ENCODE results near the gene SLC15A1. TPM values are rescaled to one million over a fixed set of nuclear protein-coding genes. Genes with fewer than 3 reads are reported as not detected.

The SLC15A1 gene
- total and polyA plus RNA-seq, 2 donors (not counting 1 experiment from before 2014, with no cell fraction given): not detected

- ChIA-PET CTCF (no interaction called here), POLR2A (no interaction called here)
- Histone ChIP-seq H3K9me3 (ENCODE audit: control extremely low read depth in 1 of 3, control insufficient read depth in 2 of 3, insufficient read depth in 1 of 3, low read length in 2 of 3) (peaks cover 0 to 8% (median 0%) of the 10 kb centered on the region in 3 donors), H3K27me3 (replicated peaks in 1 of 4; ENCODE audit: control extremely low read depth in 1 of 4, control insufficient read depth in 3 of 4, insufficient read depth in 4 of 4, low read length in 3 of 4) (no peaks in the 10 kb centered on the region), H3K79me2 (ENCODE audit: control insufficient read depth, insufficient read depth, low read length) (no peaks in the 10 kb centered on the region), H3K4me3 (ENCODE audit: control extremely low read depth in 1 of 5, extremely low read depth in 1 of 5, insufficient read depth in 1 of 5, low read depth in 2 of 5, low read length in 4 of 5) (no peak overlapping the region), H2AFZ (ENCODE audit: insufficient read depth, low read depth, low read length, poor library complexity, severe bottlenecking) (no peak overlapping the region), H3K27ac (ENCODE audit: low read length in 2 of 2) (no peak overlapping the region), H3K4me2 (replicated peaks; ENCODE audit: low read depth, low read length, poor library complexity, severe bottlenecking) (no peak overlapping the region), H3K9ac (ENCODE audit: low read length) (no peak overlapping the region), H4K20me1 (ENCODE audit: control insufficient read depth, insufficient read depth, low read length, poor library complexity, severe bottlenecking) (no peaks in the 10 kb centered on the region), H3K4me1 (ENCODE audit: control insufficient read depth in 2 of 2, insufficient read depth in 2 of 2, low read length in 2 of 2) (no peaks in the 10 kb centered on the region), H3K36me3 (replicated peaks in 1 of 2; ENCODE audit: control extremely low read depth in 1 of 2, control insufficient read depth in 1 of 2, extremely low read depth in 1 of 2, insufficient read depth in 2 of 2, low read length in 1 of 2) (no peaks in the 10 kb centered on the region)
- TF ChIP-seq EZH2 (IDR thresholded peaks at IDR 0.05; ENCODE audit: borderline replicate concordance, insufficient read depth, low read depth, low read length, poor library complexity, severe bottlenecking) (no peak), CTCF (IDR thresholded peaks at IDR 0.05) (no peak)
- Mint-ChIP-seq H3K27me3 (peaks cover 14% of the 10 kb centered on the region), H3K4me3 (no peak overlapping the region), H3K9me3 (ENCODE audit: insufficient read depth) (no peaks in the 10 kb centered on the region), H3K4me1 (no peaks in the 10 kb centered on the region), H3K27ac (no peak overlapping the region)
- 85% methylated on average over 12 of the region's 16 CpGs for WGBS (ENCODE audit: insufficient coverage)
- intact Hi-C loops (cut with micrococcal nuclease): no loop called here
- ATAC-seq (ENCODE audit: low read depth) (no peak), DNase-seq (no peak)
These were observed 19.6 kb upstream of the SLC15A1 start for GRCh38 chr13:98771838-98772611.

- Histone ChIP-seq H3K4me3 (ENCODE audit: control extremely low read depth in 1 of 5, extremely low read depth in 1 of 5, insufficient read depth in 1 of 5, low read depth in 2 of 5, low read length in 4 of 5) (no peak overlapping the region), H4K20me1 (ENCODE audit: control insufficient read depth, insufficient read depth, low read length, poor library complexity, severe bottlenecking) (no peaks in the 10 kb centered on the region), H3K9ac (ENCODE audit: low read length) (no peak overlapping the region), H3K4me1 (ENCODE audit: control insufficient read depth in 2 of 2, insufficient read depth in 2 of 2, low read length in 2 of 2) (no peaks in the 10 kb centered on the region), H3K79me2 (ENCODE audit: control insufficient read depth, insufficient read depth, low read length) (no peaks in the 10 kb centered on the region), H3K9me3 (ENCODE audit: control extremely low read depth in 1 of 3, control insufficient read depth in 2 of 3, insufficient read depth in 1 of 3, low read length in 2 of 3) (peaks cover 0 to 8% (median 0%) of the 10 kb centered on the region in 3 donors), H3K27ac (ENCODE audit: low read length in 2 of 2) (no peak overlapping the region), H3K36me3 (replicated peaks in 1 of 2; ENCODE audit: control extremely low read depth in 1 of 2, control insufficient read depth in 1 of 2, extremely low read depth in 1 of 2, insufficient read depth in 2 of 2, low read length in 1 of 2) (no peaks in the 10 kb centered on the region), H2AFZ (ENCODE audit: insufficient read depth, low read depth, low read length, poor library complexity, severe bottlenecking) (no peak overlapping the region), H3K27me3 (replicated peaks in 1 of 4; ENCODE audit: control extremely low read depth in 1 of 4, control insufficient read depth in 3 of 4, insufficient read depth in 4 of 4, low read length in 3 of 4) (no peaks in the 10 kb centered on the region), H3K4me2 (replicated peaks; ENCODE audit: low read depth, low read length, poor library complexity, severe bottlenecking) (no peak overlapping the region)
- Mint-ChIP-seq H3K4me3 (no peak overlapping the region), H3K27me3 (peaks cover 21% of the 10 kb centered on the region), H3K4me1 (no peaks in the 10 kb centered on the region), H3K27ac (no peak overlapping the region), H3K9me3 (ENCODE audit: insufficient read depth) (no peaks in the 10 kb centered on the region)
- ATAC-seq (ENCODE audit: low read depth): no peak
- no peak for DNase-seq
- intact Hi-C loops (cut with micrococcal nuclease): no loop called here
- CTCF ChIA-PET: no interaction called here
- POLR2A ChIA-PET: no interaction called here
- TF ChIP-seq EZH2 (IDR thresholded peaks at IDR 0.05; ENCODE audit: borderline replicate concordance, insufficient read depth, low read depth, low read length, poor library complexity, severe bottlenecking) (no peak), CTCF (IDR thresholded peaks at IDR 0.05) (no peak)
- WGBS (ENCODE audit: insufficient coverage): 56% methylated on average over 6 of the region's 7 CpGs
These were observed 17.3 kb upstream of the SLC15A1 start for GRCh38 chr13:98769736-98770135.

Measured in B cell (primary cell).